Type B pancreatic cell (in vitro differentiated cells): ENCODE measurements around the gene IGF2BP2. TPM values are rescaled to one million over a fixed set of nuclear protein-coding genes. Genes with fewer than 3 reads are reported as not detected.
A peak's percentile ranks its signal among the peaks of the same experiment; 100 is the strongest.
"Not testable (repeated sequence)": the region's sequence is repeated elsewhere in the genome, so short reads cannot be mapped to it uniquely, and the experiment has no call there.

Experiments
- DNase-seq: peaks from one replicate; pipeline ENCODE4 v3.0.0; 2021; ENCODE audit warnings: mixed read lengths; ENCODE audit not compliant: unreplicated experiment; ENCODE audit errors: extremely low spot score
- H3K27ac Mint-ChIP-seq: 2 replicates; pipeline ENCODE4 v1.8.0; 2021; ENCODE audit warnings: mild to moderate bottlenecking, mixed read lengths
- H3K27me3 Mint-ChIP-seq: 2 replicates; pipeline ENCODE4 v1.8.0; 2021; ENCODE audit warnings: mixed read lengths
- H3K36me3 Mint-ChIP-seq: 2 replicates; pipeline ENCODE4 v1.8.0; 2021; ENCODE audit warnings: mixed read lengths
- H3K4me1 Mint-ChIP-seq: one replicate; pipeline ENCODE4 v1.8.0; 2021; ENCODE audit warnings: mixed read lengths; ENCODE audit not compliant: unreplicated experiment
- H3K4me3 Mint-ChIP-seq: 2 replicates; pipeline ENCODE4 v1.8.0; 2021; ENCODE audit warnings: mild to moderate bottlenecking, mixed read lengths
- H3K9me3 Mint-ChIP-seq: 2 replicates; pipeline ENCODE4 v1.8.0; 2021; ENCODE audit warnings: mixed read lengths
- CTCF ChIP-seq: fragments of 200-600 bp; sonication (generic); conservative IDR thresholded peaks from 2 replicates; pipeline ENCODE4 v1.5.0; 2021; ENCODE audit warnings: antibody characterized with exemption, mild to moderate bottlenecking
- total RNA-seq: library from RNA; stranded (reverse); gene quantifications from 2 replicates; pipeline ENCODE4 v1.2.1, GENCODE V29; 2021; ENCODE audit warnings: low replicate concordance

Gene IGF2BP2
- total RNA-seq, 1 donor from 2014 or later = 140 TPM

- peaks cover 27% of the 10 kb centered on the region for H3K4me1 Mint-ChIP-seq
- no peaks in the 10 kb centered on the region for H3K27me3 Mint-ChIP-seq
- H3K4me3 Mint-ChIP-seq = peak overlapping the region; percentile 58
- peak overlapping the region; percentile 62 for H3K27ac Mint-ChIP-seq
- no peaks in the 10 kb centered on the region for H3K9me3 Mint-ChIP-seq
- DNase-seq = no peak
- peaks cover 4% of the 10 kb centered on the region for H3K36me3 Mint-ChIP-seq
- TF ChIP-seq CTCF = no peak
Measured at GRCh38 chr3:185701611-185702261, 123.1 kb downstream of the IGF2BP2 start.

- TF ChIP-seq CTCF = no peak
- H3K27ac Mint-ChIP-seq = no peak overlapping the region
Measured at GRCh38 chr3:185699927-185700326, 124.9 kb downstream of the IGF2BP2 start.

GRCh38 chr3:185697228-185697627 is 127.6 kb downstream of the IGF2BP2 start:
- H3K36me3 Mint-ChIP-seq, H3K27ac Mint-ChIP-seq, H3K27me3 Mint-ChIP-seq, H3K9me3 Mint-ChIP-seq, H3K4me3 Mint-ChIP-seq, DNase-seq: not testable (repeated sequence)
- peaks cover 23% of the 10 kb centered on the region for H3K4me1 Mint-ChIP-seq

More at GRCh38 chr3:185699927-185700326, 124.9 kb downstream of the IGF2BP2 start:
- H3K4me1 Mint-ChIP-seq = peaks cover 36% of the 10 kb centered on the region
- no peaks in the 10 kb centered on the region for H3K27me3 Mint-ChIP-seq
- H3K36me3 Mint-ChIP-seq = peaks cover 4% of the 10 kb centered on the region
- no peaks in the 10 kb centered on the region for H3K9me3 Mint-ChIP-seq
- no peak for DNase-seq
- H3K4me3 Mint-ChIP-seq = no peak overlapping the region

- Mint-ChIP-seq H3K9me3 (no peaks in the 10 kb centered on the region), H3K4me3 (no peak overlapping the region), H3K4me1 (peaks cover 13% of the 10 kb centered on the region), H3K27ac (no peak overlapping the region), H3K27me3 (no peaks in the 10 kb centered on the region), H3K36me3 (peaks cover 3% of the 10 kb centered on the region)
- TF ChIP-seq CTCF = no peak
- no peak for DNase-seq
Measured at GRCh38 chr3:185696039-185696438, 128.8 kb downstream of the IGF2BP2 start.

GRCh38 chr3:185693985-185694653 is 130.7 kb downstream of the IGF2BP2 start:
- TF ChIP-seq CTCF = no peak
- no peaks in the 10 kb centered on the region for H3K27me3 Mint-ChIP-seq
- no peak for DNase-seq
- H3K4me1 Mint-ChIP-seq = peaks cover 9% of the 10 kb centered on the region
- no peak overlapping the region for H3K27ac Mint-ChIP-seq
- H3K36me3 Mint-ChIP-seq = peaks cover 12% of the 10 kb centered on the region
- H3K9me3 Mint-ChIP-seq = no peaks in the 10 kb centered on the region
- no peak overlapping the region for H3K4me3 Mint-ChIP-seq

GRCh38 chr3:185691622-185692021 is 133.2 kb downstream of the IGF2BP2 start:
- Mint-ChIP-seq H3K4me3 (no peak overlapping the region), H3K9me3 (no peaks in the 10 kb centered on the region)

More at GRCh38 chr3:185691622-185692021, 133.2 kb downstream of the IGF2BP2 start:
- no peak for DNase-seq
- H3K27me3 Mint-ChIP-seq = no peaks in the 10 kb centered on the region
- H3K27ac Mint-ChIP-seq = no peak overlapping the region
- H3K4me1 Mint-ChIP-seq = peaks cover 8% of the 10 kb centered on the region
- TF ChIP-seq CTCF = no peak
- peaks cover 21% of the 10 kb centered on the region for H3K36me3 Mint-ChIP-seq
